Measurements from ENCODE around the gene RSBN1L.
"Not testable (repeated sequence)": the region's sequence is repeated elsewhere in the genome, so short reads cannot be mapped to it uniquely, and the experiment has no call there.

Gene RSBN1L

GRCh38 chr7:77690289-77690688 is 6.0 kb upstream of the RSBN1L start:
- DNase-seq, result no peak

- DNase-seq, result no peak
Observed at GRCh38 chr7:77691892-77692491, 4.3 kb upstream of the RSBN1L start.

GRCh38 chr7:77693830-77694583 is 2.3 kb upstream of the RSBN1L start:
- no peak for DNase-seq

GRCh38 chr7:77696643-77697534 is 630 bp downstream of the RSBN1L start:
- peak; percentile 65 for DNase-seq

GRCh38 chr7:77697535-77697831 is 1.2 kb downstream of the RSBN1L start:
- no peak for DNase-seq

- DNase-seq, result no peak
Observed at GRCh38 chr7:77698042-77698625, 1.9 kb downstream of the RSBN1L start.

GRCh38 chr7:77699056-77699455 is 2.8 kb downstream of the RSBN1L start:
- no peak for DNase-seq

- no peak for DNase-seq
Observed at GRCh38 chr7:77702513-77702912, 6.3 kb downstream of the RSBN1L start.

- DNase-seq, result no peak
Observed at GRCh38 chr7:77702968-77703472, 6.8 kb downstream of the RSBN1L start.

GRCh38 chr7:77703669-77704068 is 7.4 kb downstream of the RSBN1L start:
- DNase-seq, result not testable (repeated sequence)

GRCh38 chr7:77707504-77707992 is 11.3 kb downstream of the RSBN1L start:
- no peak for DNase-seq

GRCh38 chr7:77710067-77710466 is 13.8 kb downstream of the RSBN1L start:
- no peak for DNase-seq

GRCh38 chr7:77710861-77711260 is 14.6 kb downstream of the RSBN1L start:
- peak; percentile 55 for DNase-seq

- DNase-seq, result no peak
Observed at GRCh38 chr7:77714195-77714594, 17.9 kb downstream of the RSBN1L start.

GRCh38 chr7:77714931-77715330 is 18.7 kb downstream of the RSBN1L start:
- peak; percentile 69 for DNase-seq

GRCh38 chr7:77716804-77717203 is 20.5 kb downstream of the RSBN1L start:
- no peak for DNase-seq

- not testable (repeated sequence) for DNase-seq
Observed at GRCh38 chr7:77717566-77717965, 21.3 kb downstream of the RSBN1L start.

- no peak for DNase-seq
Observed at GRCh38 chr7:77727527-77727926, 31.3 kb downstream of the RSBN1L start.

- DNase-seq, result peak; percentile 90
Observed at GRCh38 chr7:77727936-77728701, 31.9 kb downstream of the RSBN1L start.

- DNase-seq, result no peak
Observed at GRCh38 chr7:77729574-77730348, 33.5 kb downstream of the RSBN1L start.

GRCh38 chr7:77731716-77732115 is 35.5 kb downstream of the RSBN1L start:
- DNase-seq, result no peak
